ENCODE results near the gene FMNL2.

DNA sequence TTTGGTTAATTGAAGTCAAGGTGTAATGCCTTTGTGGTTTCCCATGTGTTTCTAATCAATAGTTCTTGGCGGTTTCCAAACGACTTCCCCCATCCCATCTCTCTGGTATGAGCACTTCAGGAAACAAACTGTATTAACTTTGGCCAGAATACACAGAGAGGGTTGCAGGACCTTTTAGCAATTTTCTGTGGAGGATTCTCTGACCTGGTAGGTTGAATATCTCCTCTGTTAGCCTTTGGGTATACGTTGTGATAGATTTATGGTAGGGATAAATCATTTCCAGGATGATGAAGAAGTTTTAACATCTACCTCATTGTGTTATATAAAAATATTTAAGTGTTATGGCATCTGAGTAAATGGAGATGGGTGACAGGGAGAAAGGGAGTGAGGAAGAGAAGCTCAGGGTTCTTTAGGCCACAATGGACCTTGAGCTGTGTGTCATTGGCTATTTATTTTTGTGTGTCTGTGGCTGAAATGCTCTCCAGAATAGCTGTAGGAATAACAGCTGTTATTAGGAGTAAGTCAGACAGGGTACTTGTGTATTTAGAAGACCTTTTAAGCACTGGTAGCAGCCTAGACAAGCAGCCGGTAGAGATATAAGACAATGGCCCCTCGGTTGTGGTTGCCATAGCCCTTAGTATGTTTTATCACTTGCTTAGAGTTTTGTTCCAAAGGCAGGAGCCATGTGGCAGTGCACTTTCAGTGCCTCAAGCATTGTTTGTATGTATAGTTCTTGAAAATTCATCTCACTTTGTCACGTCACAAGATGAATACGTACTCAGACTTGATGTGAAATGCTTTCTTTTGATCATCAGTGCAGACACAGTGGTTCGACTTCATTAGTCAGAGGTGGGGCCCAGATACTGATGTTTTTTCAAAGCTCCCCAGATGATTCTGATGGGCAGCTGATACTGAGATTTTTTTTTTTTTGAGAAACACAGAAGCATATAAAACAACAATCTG is 91.1 kb downstream of the FMNL2 start:
- TF ChIP-seq, protein P1, sequence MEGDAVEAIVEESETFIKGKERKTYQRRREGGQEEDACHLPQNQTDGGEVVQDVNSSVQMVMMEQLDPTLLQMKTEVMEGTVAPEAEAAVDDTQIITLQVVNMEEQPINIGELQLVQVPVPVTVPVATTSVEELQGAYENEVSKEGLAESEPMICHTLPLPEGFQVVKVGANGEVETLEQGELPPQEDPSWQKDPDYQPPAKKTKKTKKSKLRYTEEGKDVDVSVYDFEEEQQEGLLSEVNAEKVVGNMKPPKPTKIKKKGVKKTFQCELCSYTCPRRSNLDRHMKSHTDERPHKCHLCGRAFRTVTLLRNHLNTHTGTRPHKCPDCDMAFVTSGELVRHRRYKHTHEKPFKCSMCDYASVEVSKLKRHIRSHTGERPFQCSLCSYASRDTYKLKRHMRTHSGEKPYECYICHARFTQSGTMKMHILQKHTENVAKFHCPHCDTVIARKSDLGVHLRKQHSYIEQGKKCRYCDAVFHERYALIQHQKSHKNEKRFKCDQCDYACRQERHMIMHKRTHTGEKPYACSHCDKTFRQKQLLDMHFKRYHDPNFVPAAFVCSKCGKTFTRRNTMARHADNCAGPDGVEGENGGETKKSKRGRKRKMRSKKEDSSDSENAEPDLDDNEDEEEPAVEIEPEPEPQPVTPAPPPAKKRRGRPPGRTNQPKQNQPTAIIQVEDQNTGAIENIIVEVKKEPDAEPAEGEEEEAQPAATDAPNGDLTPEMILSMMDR (IDR thresholded peaks at IDR 0.05 in 2 of 3, conservative IDR thresholded peaks at IDR 0.05 in 1 of 3; ENCODE audit: borderline replicate concordance in 1 of 3, insufficient read depth in 1 of 3, low read depth in 2 of 3, low read length in 2 of 3), result no peak
- TF ChIP-seq RAD21 (IDR thresholded peaks at IDR 0.05; ENCODE audit: low read depth), result no peak
- TF ChIP-seq POLR2A (IDR thresholded peaks at IDR 0.05; ENCODE audit: borderline replicate concordance, extremely low read depth, insufficient read depth, insufficient read length), result no peak
- TF ChIP-seq YY1 (IDR thresholded peaks at IDR 0.05; ENCODE audit: extremely low read depth, insufficient replicate concordance, low read depth, low read length), result no peak
- no peak for TF ChIP-seq POLR2AphosphoS5 (IDR thresholded peaks at IDR 0.05; ENCODE audit: low read depth, low read length)
- no peak for TF ChIP-seq SRF (IDR thresholded peaks at IDR 0.05; ENCODE audit: low read depth)
- TF ChIP-seq EZH2 (IDR thresholded peaks at IDR 0.05), result no peak

Data from HCT116 (cell line).